Neural progenitor cell (in vitro differentiated cells): Measurements from ENCODE around the gene MORN4. TPM values are rescaled to one million over a fixed set of nuclear protein-coding genes. Genes with fewer than 3 reads are reported as not detected.

Experiments used
- DNase-seq: peaks from one replicate; pipeline ENCODE4 v3.0.0-alpha.2; 2016; ENCODE audit warnings: low spot score
- H2AFZ ChIP-seq: fragments of 200-600 bp; sonication (generic); replicated peaks from 2 replicates; pipeline ENCODE4 v1.6.1; 2016; ENCODE audit warnings: antibody characterized with exemption
- H3F3A ChIP-seq: fragments of 200-600 bp; sonication (generic); 2 replicates; pipeline ENCODE4 v1.6.1; 2016; ENCODE audit warnings: antibody characterized with exemption, low read depth
- H3K27ac ChIP-seq: fragments of 200-600 bp; sonication (generic); 2 replicates; pipeline ENCODE4 v1.5.1; 2016; ENCODE audit warnings: mild to moderate bottlenecking
- H3K27me3 ChIP-seq: fragments of 200-600 bp; sonication (generic); 2 replicates; pipeline ENCODE4 v1.6.1; 2016; ENCODE audit warnings: mild to moderate bottlenecking, moderate library complexity
- H3K36me3 ChIP-seq: fragments of 200-600 bp; sonication (generic); 2 replicates; pipeline ENCODE4 v1.5.1; 2016
- H3K4me1 ChIP-seq: fragments of 200-600 bp; sonication (generic); 2 replicates; pipeline ENCODE4 v1.6.1; 2016; ENCODE audit warnings: mixed run types
- H3K4me2 ChIP-seq: fragments of 200-600 bp; sonication (generic); 2 replicates; pipeline ENCODE4 v1.6.1; 2016
- H3K4me3 ChIP-seq: fragments of 200-600 bp; sonication (generic); 2 replicates; pipeline ENCODE4 v1.5.1; 2016
- H3K79me2 ChIP-seq: fragments of 200-600 bp; sonication (generic); 2 replicates; pipeline ENCODE4 v1.6.1; 2016; ENCODE audit warnings: low read depth
- H3K9ac ChIP-seq: fragments of 200-600 bp; sonication (generic); 2 replicates; pipeline ENCODE4 v1.6.1; 2016
- H3K9me3 ChIP-seq: fragments of 200-600 bp; sonication (generic); 2 replicates; pipeline ENCODE4 v1.5.1; 2016; ENCODE audit warnings: low read depth
- H4K20me1 ChIP-seq: fragments of 200-600 bp; sonication (generic); 2 replicates; pipeline ENCODE4 v1.6.1; 2016; ENCODE audit warnings: low read depth
- H3K27ac Mint-ChIP-seq: 3 replicates; pipeline ENCODE4 v1.8.0; 2021; ENCODE audit warnings: mixed read lengths
- H3K27me3 Mint-ChIP-seq: 2 replicates; pipeline ENCODE4 v1.8.0; 2022; ENCODE audit warnings: low read depth, mild to moderate bottlenecking, inconsistent platforms, moderate library complexity, mixed read lengths; ENCODE audit not compliant: insufficient read depth
- H3K36me3 Mint-ChIP-seq: 3 replicates; pipeline ENCODE4 v1.8.0; 2021; ENCODE audit warnings: mixed read lengths
- H3K4me1 Mint-ChIP-seq: 3 replicates; pipeline ENCODE4 v1.8.0; 2021; ENCODE audit warnings: mixed read lengths
- H3K4me3 Mint-ChIP-seq: 3 replicates; pipeline ENCODE4 v1.8.0; 2021; ENCODE audit warnings: mild to moderate bottlenecking, moderate library complexity, mixed read lengths
- H3K9me3 Mint-ChIP-seq: 3 replicates; pipeline ENCODE4 v1.8.0; 2020; ENCODE audit warnings: mixed read lengths
- EZH2 ChIP-seq: fragments of 200-600 bp; sonication (generic); IDR thresholded peaks from 2 replicates; pipeline ENCODE4 v1.6.1; 2017; ENCODE audit warnings: antibody characterized with exemption, mild to moderate bottlenecking, moderate library complexity
- EZH2phosphoT487 ChIP-seq: fragments of 200-600 bp; sonication (generic); IDR thresholded peaks from 2 replicates; pipeline ENCODE4 v1.6.1; 2017; ENCODE audit warnings: antibody characterized with exemption
- total RNA-seq: library from RNA; depleted of rRNA; stranded (reverse); fragments of >200 nt; gene quantifications from 2 replicates; pipeline ENCODE4 v1.2.3, GENCODE V29; 2015; ENCODE audit warnings: low replicate concordance
- TF ChIP-seq, protein P1 (sequence below): fragments of 200-600 bp; sonication (generic); IDR thresholded peaks from 2 replicates; pipeline ENCODE4 v1.5.1; 2017; ENCODE audit warnings: antibody characterized with exemption, mild to moderate bottlenecking

MORN4 gene
- total RNA-seq, 1 donor from 2014 or later: 23.8 TPM

- Mint-ChIP-seq H3K27ac (no peak overlapping the region), H3K4me1 (peaks cover 17% of the 10 kb centered on the region), H3K9me3 (no peaks in the 10 kb centered on the region), H3K4me3 (no peak overlapping the region), H3K27me3 (peaks cover 2% of the 10 kb centered on the region), H3K36me3 (peaks cover 2% of the 10 kb centered on the region)
- H4K20me1 ChIP-seq: no peaks in the 10 kb centered on the region
- no peaks in the 10 kb centered on the region for H3K36me3 ChIP-seq
- no peak overlapping the region for H3K4me3 ChIP-seq
- no peaks in the 10 kb centered on the region for H3K27me3 ChIP-seq
- no peaks in the 10 kb centered on the region for H3K9me3 ChIP-seq
- H3K4me1 ChIP-seq: peaks cover 8% of the 10 kb centered on the region
- no peak overlapping the region for H3K9ac ChIP-seq
- DNase-seq: no peak
- TF ChIP-seq, protein P1, sequence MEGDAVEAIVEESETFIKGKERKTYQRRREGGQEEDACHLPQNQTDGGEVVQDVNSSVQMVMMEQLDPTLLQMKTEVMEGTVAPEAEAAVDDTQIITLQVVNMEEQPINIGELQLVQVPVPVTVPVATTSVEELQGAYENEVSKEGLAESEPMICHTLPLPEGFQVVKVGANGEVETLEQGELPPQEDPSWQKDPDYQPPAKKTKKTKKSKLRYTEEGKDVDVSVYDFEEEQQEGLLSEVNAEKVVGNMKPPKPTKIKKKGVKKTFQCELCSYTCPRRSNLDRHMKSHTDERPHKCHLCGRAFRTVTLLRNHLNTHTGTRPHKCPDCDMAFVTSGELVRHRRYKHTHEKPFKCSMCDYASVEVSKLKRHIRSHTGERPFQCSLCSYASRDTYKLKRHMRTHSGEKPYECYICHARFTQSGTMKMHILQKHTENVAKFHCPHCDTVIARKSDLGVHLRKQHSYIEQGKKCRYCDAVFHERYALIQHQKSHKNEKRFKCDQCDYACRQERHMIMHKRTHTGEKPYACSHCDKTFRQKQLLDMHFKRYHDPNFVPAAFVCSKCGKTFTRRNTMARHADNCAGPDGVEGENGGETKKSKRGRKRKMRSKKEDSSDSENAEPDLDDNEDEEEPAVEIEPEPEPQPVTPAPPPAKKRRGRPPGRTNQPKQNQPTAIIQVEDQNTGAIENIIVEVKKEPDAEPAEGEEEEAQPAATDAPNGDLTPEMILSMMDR: no peak
- TF ChIP-seq EZH2 (no peak), EZH2phosphoT487 (no peak)
- peaks cover 22% of the 10 kb centered on the region for H3F3A ChIP-seq
- H3K27ac ChIP-seq: no peak overlapping the region
- H3K79me2 ChIP-seq: peaks cover 23% of the 10 kb centered on the region
- no peak overlapping the region for H2AFZ ChIP-seq
- no peak overlapping the region for H3K4me2 ChIP-seq
Observed at GRCh38 chr10:97635577-97635976, 2.3 kb upstream of the MORN4 start.

- H3K9ac ChIP-seq: no peak overlapping the region
- H3K9me3 ChIP-seq: no peaks in the 10 kb centered on the region
- no peaks in the 10 kb centered on the region for H4K20me1 ChIP-seq
- H3K27me3 ChIP-seq: no peaks in the 10 kb centered on the region
- peak overlapping the region; percentile 92 for H2AFZ ChIP-seq
- Mint-ChIP-seq H3K27me3 (peaks cover 6% of the 10 kb centered on the region), H3K36me3 (peaks cover 8% of the 10 kb centered on the region), H3K4me1 (peaks cover 13% of the 10 kb centered on the region), H3K27ac (peak overlapping the region; percentile 99), H3K9me3 (no peaks in the 10 kb centered on the region), H3K4me3 (peak overlapping the region; percentile 100)
- H3K4me1 ChIP-seq: peaks cover 8% of the 10 kb centered on the region
- H3K27ac ChIP-seq: peak overlapping the region; percentile 14
- peak overlapping the region; percentile 83 for H3K4me2 ChIP-seq
- H3K36me3 ChIP-seq: no peaks in the 10 kb centered on the region
- TF ChIP-seq EZH2 (no peak), EZH2phosphoT487 (no peak)
- TF ChIP-seq, protein P1: peak; percentile 21
- peak; percentile 16 for DNase-seq
- H3F3A ChIP-seq: peaks cover 18% of the 10 kb centered on the region
- peak overlapping the region; percentile 69 for H3K4me3 ChIP-seq
- H3K79me2 ChIP-seq: peaks cover 28% of the 10 kb centered on the region
Observed at GRCh38 chr10:97633921-97634320, 621 bp upstream of the MORN4 start.

DNA sequence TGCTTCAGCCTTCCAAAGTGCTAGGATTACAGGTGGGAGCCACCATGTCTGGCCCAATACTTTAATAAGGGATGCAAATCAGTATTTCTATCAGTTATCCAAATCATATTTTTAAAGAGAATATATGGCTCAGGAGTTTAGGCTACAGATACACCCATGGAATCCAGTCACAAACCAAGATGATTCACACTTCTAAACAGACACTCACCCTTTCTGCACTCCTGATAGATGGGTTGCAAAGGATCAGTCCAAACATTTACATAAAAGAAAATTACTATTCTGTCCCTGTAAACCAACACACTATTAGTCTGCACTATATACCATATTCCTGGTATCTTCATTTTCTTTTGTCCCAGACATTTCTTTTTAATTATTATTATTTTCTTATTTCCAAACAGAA lies 2.2 kb downstream of the MORN4 start:
- Histone ChIP-seq H4K20me1 (no peaks in the 10 kb centered on the region), H3K27ac (no peak overlapping the region), H3K79me2 (peaks cover 28% of the 10 kb centered on the region), H3F3A (peaks cover 9% of the 10 kb centered on the region), H3K27me3 (no peaks in the 10 kb centered on the region), H3K4me2 (no peak overlapping the region), H3K9ac (no peak overlapping the region), H3K4me1 (peaks cover 8% of the 10 kb centered on the region), H2AFZ (no peak overlapping the region), H3K4me3 (no peak overlapping the region), H3K9me3 (no peaks in the 10 kb centered on the region), H3K36me3 (no peaks in the 10 kb centered on the region)
- Mint-ChIP-seq H3K27ac (no peak overlapping the region), H3K9me3 (no peaks in the 10 kb centered on the region), H3K4me1 (peaks cover 13% of the 10 kb centered on the region), H3K27me3 (peaks cover 6% of the 10 kb centered on the region), H3K36me3 (peaks cover 9% of the 10 kb centered on the region), H3K4me3 (no peak overlapping the region)
- TF ChIP-seq EZH2: no peak
- no peak for DNase-seq

DNA sequence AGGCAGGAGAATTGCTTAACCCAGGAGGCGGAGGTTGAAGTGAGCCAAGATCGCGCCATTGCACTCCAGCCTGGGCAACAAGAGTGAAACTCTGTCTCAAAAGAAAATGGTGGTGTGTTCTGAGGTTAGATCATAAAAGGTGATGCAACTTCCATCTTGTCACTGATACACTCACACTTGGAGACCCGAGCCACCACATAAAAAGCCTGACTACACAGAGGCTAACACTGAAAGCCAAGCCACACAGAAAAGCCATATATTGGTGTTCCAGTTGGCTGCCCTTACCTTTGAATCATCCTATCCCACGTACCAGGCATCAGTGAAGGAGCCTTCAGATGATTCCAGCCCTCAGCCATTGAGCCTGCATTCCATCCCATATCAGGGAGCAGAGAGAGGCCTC lies 4.0 kb downstream of the MORN4 start:
- H3F3A ChIP-seq: peaks cover 9% of the 10 kb centered on the region
- H3K9me3 ChIP-seq: no peaks in the 10 kb centered on the region
- no peak overlapping the region for H3K9ac ChIP-seq
- H3K36me3 ChIP-seq: no peaks in the 10 kb centered on the region
- H3K4me1 ChIP-seq: peaks cover 8% of the 10 kb centered on the region
- peaks cover 28% of the 10 kb centered on the region for H3K79me2 ChIP-seq
- no peak overlapping the region for H3K4me3 ChIP-seq
- no peaks in the 10 kb centered on the region for H4K20me1 ChIP-seq
- Mint-ChIP-seq H3K9me3 (no peaks in the 10 kb centered on the region), H3K4me1 (peaks cover 13% of the 10 kb centered on the region), H3K27ac (no peak overlapping the region), H3K36me3 (peaks cover 9% of the 10 kb centered on the region), H3K27me3 (peaks cover 6% of the 10 kb centered on the region), H3K4me3 (no peak overlapping the region)
- H2AFZ ChIP-seq: no peak overlapping the region
- no peak overlapping the region for H3K27ac ChIP-seq
- no peak overlapping the region for H3K4me2 ChIP-seq
- no peak for TF ChIP-seq EZH2
- TF ChIP-seq, protein P1: no peak
- TF ChIP-seq EZH2phosphoT487: no peak
- H3K27me3 ChIP-seq: no peaks in the 10 kb centered on the region
- no peak for DNase-seq
